ENCODE measurements around the gene PTGER4.

- TF ChIP-seq EZH2 (IDR thresholded peaks at IDR 0.05; ENCODE audit: insufficient read depth, poor library complexity, severe bottlenecking) (no peak), EZH2phosphoT487 (IDR thresholded peaks at IDR 0.05; ENCODE audit: insufficient read depth, low read depth) (no peak)
Observed at GRCh38 chr5:40716590-40716989, 36.9 kb downstream of the PTGER4 start.
